ENCODE data around the gene OR8A1.

- TF ChIP-seq CTCF (IDR thresholded peaks at IDR 0.05; ENCODE audit: poor library complexity) = no peak
- TF ChIP-seq EZH2 (IDR thresholded peaks at IDR 0.05; ENCODE audit: borderline replicate concordance) = no peak
- no peak for TF ChIP-seq EZH2phosphoT487 (IDR thresholded peaks at IDR 0.05; ENCODE audit: low read depth, severe bottlenecking, unreplicated experiment)
Observed at GRCh38 chr11:124520550-124520854, 49.3 kb upstream of the OR8A1 start.

Data from hepatocyte (in vitro differentiated cells).